ENCODE measurements around the gene TMEM131L.

DNA sequence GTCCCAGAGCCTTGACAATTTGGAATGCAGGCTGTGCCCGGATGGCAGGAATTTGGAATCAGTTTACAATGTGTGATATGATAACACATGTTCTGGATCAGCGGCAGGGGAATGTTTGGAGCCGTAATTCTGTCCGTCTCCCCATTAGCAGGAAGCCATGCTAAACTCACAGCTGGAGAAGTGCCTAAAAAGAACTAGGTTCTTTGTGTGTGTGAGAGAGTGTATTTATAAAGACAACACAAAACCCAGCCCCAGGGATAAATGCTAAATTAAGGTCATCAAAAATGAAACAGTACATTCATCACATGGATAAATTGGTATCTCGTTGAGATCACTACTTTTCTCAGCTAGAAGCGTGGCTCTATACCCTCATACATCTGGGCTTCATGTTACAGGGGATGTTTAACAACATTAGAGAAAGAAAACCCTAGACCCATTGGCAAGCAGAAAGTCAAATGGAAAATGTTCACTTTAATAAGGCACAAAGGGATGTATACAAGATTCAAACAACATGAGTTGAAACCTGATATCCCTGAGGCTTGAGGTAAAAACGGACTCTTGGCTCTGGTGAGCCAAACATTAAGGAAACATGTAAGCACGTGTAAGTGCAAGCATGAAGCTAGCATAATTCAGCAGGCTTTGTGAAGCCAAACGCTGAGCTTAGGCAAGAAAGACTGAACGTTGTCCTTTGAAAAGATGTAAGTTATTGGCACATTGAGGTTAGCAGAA, 18.0 kb upstream of the TMEM131L start:
- TF ChIP-seq GATA2 (IDR thresholded peaks at IDR 0.05; ENCODE audit: low read depth, low read length) (no peak), GATA3 (IDR thresholded peaks at IDR 0.05; ENCODE audit: low read depth, low read length) (no peak)
